B cell (primary cell): ENCODE data around the gene TMEM131L. TPM values are rescaled to one million over a fixed set of nuclear protein-coding genes. Genes with fewer than 3 reads are reported as not detected.

Experiments
- ATAC-seq: fragments of 200-7000 bp; cut with Tn5 transposase; one replicate; pipeline ENCODE4 v1.10.0; 2021; ENCODE audit warnings: low read depth, mild to moderate bottlenecking, moderate number of reproducible peaks, moderate library complexity
- CTCF ChIA-PET: fragments of 350-600 bp; sonication (Branson Sonifier 250); formaldehyde crosslinking; loops from one replicate; lab custom pipeline; 2021; ENCODE audit warnings: antibody characterized with exemption, inconsistent platforms; lab: Charles Lee
- POLR2A ChIA-PET: fragments of 350-600 bp; sonication (Branson Sonifier 250); formaldehyde crosslinking; loops from one replicate; lab custom pipeline; 2021; ENCODE audit warnings: antibody characterized with exemption; lab: Charles Lee
- DNase-seq: peaks from one replicate; pipeline ENCODE4 v3.0.0; 2013
- H2AFZ ChIP-seq: 2 replicates; pipeline ENCODE4 v1.6.1; 2012; ENCODE audit warnings: mild to moderate bottlenecking, low read depth, low read length; ENCODE audit not compliant: insufficient read depth, poor library complexity, severe bottlenecking
- H3K27ac ChIP-seq, 2 donors: 1 replicate in 1 of 2; 2 replicates in 1 of 2; pipeline ENCODE4 v1.5.1; 2012 to 2013; ENCODE audit warnings: low read length in 2 of 2, mild to moderate bottlenecking in 2 of 2, moderate library complexity in 1 of 2
- H3K27me3 ChIP-seq, 4 experiments: fragments of 200-600 bp in 1 of 4; sonication (generic) in 1 of 4; replicated peaks in 1 of 4; 1 replicate in 2 of 4; 2 replicates in 2 of 4; pipeline versions ENCODE4 v1.6.1 to v1.7.0; 2013 to 2016; ENCODE audit warnings: low read length in 3 of 4, mild to moderate bottlenecking in 2 of 4, mixed read lengths in 1 of 4, moderate library complexity in 1 of 4; ENCODE audit not compliant: insufficient read depth in 4 of 4, control insufficient read depth in 3 of 4; ENCODE audit errors: control extremely low read depth in 1 of 4
- H3K36me3 ChIP-seq, 2 experiments: replicated peaks in 1 of 2; 1 replicate in 1 of 2; 2 replicates in 1 of 2; pipeline versions ENCODE4 v1.6.1 to v1.7.1; 2013; ENCODE audit warnings: low read length in 1 of 2; ENCODE audit not compliant: insufficient read depth in 2 of 2, control insufficient read depth in 1 of 2; ENCODE audit errors: control extremely low read depth in 1 of 2, extremely low read depth in 1 of 2
- H3K4me1 ChIP-seq, 2 donors: fragments of 200-600 bp in 1 of 2; sonication (generic) in 1 of 2; 1 replicate in 1 of 2; 2 replicates in 1 of 2; pipeline versions ENCODE4 v1.5.1 to v1.6.1; 2013 to 2017; ENCODE audit warnings: low read length in 2 of 2; ENCODE audit not compliant: control insufficient read depth in 2 of 2, insufficient read depth in 2 of 2
- H3K4me2 ChIP-seq: replicated peaks from 2 replicates; pipeline ENCODE3; 2012; ENCODE audit warnings: mild to moderate bottlenecking, low read depth, low read length; ENCODE audit not compliant: poor library complexity, severe bottlenecking
- H3K4me3 ChIP-seq, 5 experiments: fragments of 200-600 bp in 1 of 5; sonication (generic) in 1 of 5; 1 replicate in 3 of 5; 2 replicates in 2 of 5; pipeline versions ENCODE4 v1.5.1 to v1.7.0; 2011 to 2016; ENCODE audit warnings: low read length in 4 of 5, mild to moderate bottlenecking in 4 of 5, low read depth in 2 of 5, control low read depth in 1 of 5, moderate library complexity in 1 of 5; ENCODE audit not compliant: insufficient read depth in 1 of 5; ENCODE audit errors: control extremely low read depth in 1 of 5, extremely low read depth in 1 of 5
- H3K79me2 ChIP-seq: fragments of 200-600 bp; sonication (generic); one replicate; pipeline ENCODE4 v1.6.0; 2016; ENCODE audit warnings: low read length; ENCODE audit not compliant: control insufficient read depth, insufficient read depth
- H3K9ac ChIP-seq: fragments of 200-600 bp; sonication (generic); 2 replicates; pipeline ENCODE4 v1.6.1; 2017; ENCODE audit warnings: mild to moderate bottlenecking, low read length, moderate library complexity
- H3K9me3 ChIP-seq, 3 donors: one replicate each; pipeline versions ENCODE4 v1.6.1 to v1.7.1; 2013; ENCODE audit warnings: low read length in 2 of 3; ENCODE audit not compliant: control insufficient read depth in 2 of 3, insufficient read depth in 1 of 3; ENCODE audit errors: control extremely low read depth in 1 of 3
- H4K20me1 ChIP-seq: 2 replicates; pipeline ENCODE4 v1.6.0; 2012; ENCODE audit warnings: mild to moderate bottlenecking, low read length; ENCODE audit not compliant: insufficient read depth, control insufficient read depth, poor library complexity, severe bottlenecking
- H3K27ac Mint-ChIP-seq: one replicate; pipeline ENCODE4 v1.8.0; 2021; ENCODE audit warnings: mixed read lengths
- H3K27me3 Mint-ChIP-seq: one replicate; pipeline ENCODE4 v1.8.0; 2021; ENCODE audit warnings: mixed read lengths
- H3K4me1 Mint-ChIP-seq: one replicate; pipeline ENCODE4 v1.8.0; 2021; ENCODE audit warnings: mixed read lengths
- H3K4me3 Mint-ChIP-seq: one replicate; pipeline ENCODE4 v1.8.0; 2021; ENCODE audit warnings: mixed read lengths
- H3K9me3 Mint-ChIP-seq: one replicate; pipeline ENCODE4 v1.8.0; 2022; ENCODE audit warnings: mixed read lengths; ENCODE audit not compliant: insufficient read depth
- CTCF ChIP-seq: fragments of 200-600 bp; IDR thresholded peaks from one replicate; pipeline ENCODE4 v1.8.0; 2022; ENCODE audit warnings: antibody characterized with exemption, mild to moderate bottlenecking
- EZH2 ChIP-seq: IDR thresholded peaks from 2 replicates; pipeline ENCODE4 v1.6.1; 2012; ENCODE audit warnings: borderline replicate concordance, low read depth, mild to moderate bottlenecking, moderate library complexity, low read length; ENCODE audit not compliant: insufficient read depth, poor library complexity, severe bottlenecking
- WGBS: methylation state at CpG from one replicate; pipeline ENCODE4 v1.1.5; 2013; ENCODE audit warnings: missing lambda C conversion rate; ENCODE audit not compliant: insufficient coverage; 5-methylcytosine and 5-hydroxymethylcytosine counted together
- intact Hi-C: fragments of 100-400 bp; cut with micrococcal nuclease; formaldehyde crosslinking; loops from one replicate; pipeline ENCODE4 v1.10.0; 2022
- polyA plus RNA-seq: library from polyadenylated mRNA; depleted of rRNA; stranded (reverse); fragments of >200 nt; gene quantifications from 2 replicates; pipeline ENCODE4 v1.2.3, GENCODE V29; 2012
- total RNA-seq, 2 donors: library from RNA; stranded (reverse); fragments of 120-200 nt in 1 of 2; gene quantifications; 1 replicate in 1 of 2; 2 replicates in 1 of 2; pipeline versions ENCODE4 v1.2.3 to v1.2.4, GENCODE V29; 2013 to 2022

TMEM131L gene
- total and polyA plus RNA-seq, 2 donors (not counting 1 experiment from before 2014, with no cell fraction given) = 56.4 to 120 TPM

- ATAC-seq (no peak), DNase-seq (no peak)
- H2AFZ ChIP-seq = no peak overlapping the region
- no peak overlapping the region for H3K9ac ChIP-seq
- H3K4me3 ChIP-seq = no peak overlapping the region
- H3K9me3 ChIP-seq = no peaks in the 10 kb centered on the region
- peaks cover 46 to 87% of the 10 kb centered on the region in 2 experiments for H3K36me3 ChIP-seq
- H3K4me1 ChIP-seq = peaks cover 3 to 6% of the 10 kb centered on the region in 2 donors
- H3K4me2 ChIP-seq = no peak overlapping the region
- H3K79me2 ChIP-seq = peaks cover 68% of the 10 kb centered on the region
- POLR2A ChIA-PET = no interaction called here
- Mint-ChIP-seq H3K4me1 (peaks cover 7% of the 10 kb centered on the region), H3K4me3 (no peak overlapping the region), H3K9me3 (no peaks in the 10 kb centered on the region), H3K27me3 (no peaks in the 10 kb centered on the region), H3K27ac (peak overlapping the region; percentile 13)
- H3K27ac ChIP-seq = peak overlapping the region in 1 of 2 donors; percentile 42
- H3K27me3 ChIP-seq = no peaks in the 10 kb centered on the region
- no peak for TF ChIP-seq EZH2
- TF ChIP-seq CTCF = no peak
- intact Hi-C loops = no loop called here
- WGBS = 100% methylated on average over 3 of the region's 6 CpGs
- CTCF ChIA-PET = interaction anchor here (0.7 to 1.3 kb wide), 4 partner anchors 9 to 252 kb away, joined by 3 read pairs; no protein-coding TSS in a partner anchor
- peaks cover 27% of the 10 kb centered on the region for H4K20me1 ChIP-seq
Measured at GRCh38 chr4:153595894-153596601, 129.9 kb downstream of the TMEM131L start.

GRCh38 chr4:153602758-153603157 is 136.6 kb downstream of the TMEM131L start:
- POLR2A ChIA-PET = no interaction called here
- no peak for ATAC-seq
- H3K27ac ChIP-seq = no peak overlapping the region
- H3K27me3 Mint-ChIP-seq = no peaks in the 10 kb centered on the region
- peaks cover 22 to 87% of the 10 kb centered on the region in 2 experiments for H3K36me3 ChIP-seq
- no peak for DNase-seq
- no peak overlapping the region for H3K9ac ChIP-seq
- H3K27ac Mint-ChIP-seq = peak overlapping the region; percentile 60
- WGBS = no CpG with 5 or more reads among the region's 3 CpGs
- H4K20me1 ChIP-seq = peaks cover 44% of the 10 kb centered on the region
- H2AFZ ChIP-seq = no peak overlapping the region
- no peaks in the 10 kb centered on the region for H3K9me3 ChIP-seq
- H3K4me1 Mint-ChIP-seq = peaks cover 12% of the 10 kb centered on the region
- H3K27me3 ChIP-seq = no peaks in the 10 kb centered on the region
- H3K9me3 Mint-ChIP-seq = no peaks in the 10 kb centered on the region
- H3K4me1 ChIP-seq = peaks cover 3 to 6% of the 10 kb centered on the region in 2 donors
- intact Hi-C loops = no loop called here
- no peak overlapping the region for H3K4me3 ChIP-seq
- no peak overlapping the region for H3K4me3 Mint-ChIP-seq
- no peak overlapping the region for H3K4me2 ChIP-seq
- TF ChIP-seq CTCF = no peak
- no peak for TF ChIP-seq EZH2
- peaks cover 57% of the 10 kb centered on the region for H3K79me2 ChIP-seq
- CTCF ChIA-PET = no interaction called here
